Neutrophil (primary cell): ENCODE measurements around the gene UTP11.
"Not testable (repeated sequence)": the region's sequence is repeated elsewhere in the genome, so short reads cannot be mapped to it uniquely, and the experiment has no call there.

Source experiments
- H3K27ac ChIP-seq: fragments of 200-600 bp; sonication (generic); 2 replicates; pipeline ENCODE4 v1.5.1; 2016; ENCODE audit warnings: mild to moderate bottlenecking, moderate library complexity
- H3K27me3 ChIP-seq: fragments of 200-600 bp; sonication (generic); 2 replicates; pipeline ENCODE4 v1.6.0; 2016; ENCODE audit warnings: mild to moderate bottlenecking
- H3K36me3 ChIP-seq: fragments of 200-600 bp; sonication (generic); 2 replicates; pipeline ENCODE4 v1.5.1; 2017
- H3K4me1 ChIP-seq, 2 experiments: fragments of 200-600 bp in 1 of 2; sonication (generic) in 1 of 2; 1 replicate in 1 of 2; 2 replicates in 1 of 2; pipeline versions ENCODE4 v1.5.1 to v1.6.1; 2013 to 2016; ENCODE audit warnings: low read depth in 1 of 2, low read length in 1 of 2, mild to moderate bottlenecking in 1 of 2, moderate library complexity in 1 of 2; ENCODE audit not compliant: control insufficient read depth in 1 of 2, insufficient read depth in 1 of 2
- H3K4me3 ChIP-seq, 2 experiments: fragments of 200-600 bp in 1 of 2; sonication (generic) in 1 of 2; 1 replicate in 1 of 2; 2 replicates in 1 of 2; pipeline ENCODE4 v1.5.1; 2013 to 2016; ENCODE audit warnings: low read depth in 1 of 2, low read length in 1 of 2, mild to moderate bottlenecking in 1 of 2, moderate library complexity in 1 of 2
- H3K9me3 ChIP-seq: fragments of 200-600 bp; sonication (generic); 2 replicates; pipeline ENCODE4 v1.5.1; 2016
- TF ChIP-seq, protein P1 (sequence below): fragments of 200-600 bp; sonication (generic); IDR thresholded peaks from 2 replicates; pipeline ENCODE4 v1.5.1; 2016; ENCODE audit warnings: antibody characterized with exemption

UTP11 gene, protein sequence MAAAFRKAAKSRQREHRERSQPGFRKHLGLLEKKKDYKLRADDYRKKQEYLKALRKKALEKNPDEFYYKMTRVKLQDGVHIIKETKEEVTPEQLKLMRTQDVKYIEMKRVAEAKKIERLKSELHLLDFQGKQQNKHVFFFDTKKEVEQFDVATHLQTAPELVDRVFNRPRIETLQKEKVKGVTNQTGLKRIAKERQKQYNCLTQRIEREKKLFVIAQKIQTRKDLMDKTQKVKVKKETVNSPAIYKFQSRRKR

DNA sequence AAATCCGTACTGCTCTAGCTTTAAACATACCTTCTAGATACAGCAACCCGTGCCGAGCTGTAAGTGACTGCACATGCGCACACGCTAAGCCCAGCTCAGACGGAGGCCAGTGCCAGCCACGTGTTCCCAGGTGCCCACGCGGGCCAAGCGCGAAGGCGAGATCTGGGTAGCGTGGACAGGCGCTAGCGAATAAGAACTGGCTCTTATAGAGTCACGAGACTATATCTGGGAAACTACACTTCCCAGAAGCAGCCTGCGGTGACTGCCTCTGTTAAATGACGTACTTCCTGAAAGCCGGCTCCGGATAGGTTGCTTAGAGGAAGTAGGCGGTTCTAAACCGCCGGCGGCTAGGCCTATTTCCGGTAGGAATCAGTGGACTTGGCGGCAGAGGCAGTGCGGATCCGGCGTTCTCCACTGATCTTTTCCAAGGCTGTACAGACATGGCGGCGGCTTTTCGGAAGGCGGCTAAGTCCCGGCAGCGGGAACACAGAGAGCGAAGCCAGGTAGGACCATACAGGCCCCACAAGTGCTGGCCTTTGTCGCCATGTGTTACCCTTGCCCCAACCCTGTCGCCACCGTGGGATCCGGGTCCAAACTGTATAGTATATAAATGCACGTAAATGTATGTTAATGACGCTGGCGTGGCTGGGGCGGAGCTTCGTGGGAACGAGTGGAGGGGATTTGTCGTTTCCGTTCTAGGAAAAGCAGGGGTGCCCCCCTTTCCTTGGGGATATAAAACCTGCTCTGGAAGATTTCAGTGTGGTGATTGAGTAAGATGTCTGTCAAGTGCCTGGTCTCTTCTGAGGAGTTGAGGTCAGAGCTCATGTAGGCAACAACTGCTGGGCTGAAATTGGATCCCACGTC, at the start of gene UTP11:
Gene UTP11 (plus strand): TSS at position 372 of the 864 bp plus-strand sequence. CDS start 69 bp downstream, at position 441.
- no peaks in the 10 kb centered on the region for H3K9me3 ChIP-seq
- no peaks in the 10 kb centered on the region for H3K27me3 ChIP-seq
- H3K36me3 ChIP-seq, result peaks cover 6% of the 10 kb centered on the region
- H3K27ac ChIP-seq, result peak within 1 kb of the TSS; percentile 86
- peaks cover 19 to 21% of the 10 kb centered on the region in 2 experiments for H3K4me1 ChIP-seq
- H3K4me3 ChIP-seq, result peak within 1 kb of the TSS; percentile 74 to 77
- TF ChIP-seq, protein P1, sequence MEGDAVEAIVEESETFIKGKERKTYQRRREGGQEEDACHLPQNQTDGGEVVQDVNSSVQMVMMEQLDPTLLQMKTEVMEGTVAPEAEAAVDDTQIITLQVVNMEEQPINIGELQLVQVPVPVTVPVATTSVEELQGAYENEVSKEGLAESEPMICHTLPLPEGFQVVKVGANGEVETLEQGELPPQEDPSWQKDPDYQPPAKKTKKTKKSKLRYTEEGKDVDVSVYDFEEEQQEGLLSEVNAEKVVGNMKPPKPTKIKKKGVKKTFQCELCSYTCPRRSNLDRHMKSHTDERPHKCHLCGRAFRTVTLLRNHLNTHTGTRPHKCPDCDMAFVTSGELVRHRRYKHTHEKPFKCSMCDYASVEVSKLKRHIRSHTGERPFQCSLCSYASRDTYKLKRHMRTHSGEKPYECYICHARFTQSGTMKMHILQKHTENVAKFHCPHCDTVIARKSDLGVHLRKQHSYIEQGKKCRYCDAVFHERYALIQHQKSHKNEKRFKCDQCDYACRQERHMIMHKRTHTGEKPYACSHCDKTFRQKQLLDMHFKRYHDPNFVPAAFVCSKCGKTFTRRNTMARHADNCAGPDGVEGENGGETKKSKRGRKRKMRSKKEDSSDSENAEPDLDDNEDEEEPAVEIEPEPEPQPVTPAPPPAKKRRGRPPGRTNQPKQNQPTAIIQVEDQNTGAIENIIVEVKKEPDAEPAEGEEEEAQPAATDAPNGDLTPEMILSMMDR, result peak; percentile 30

GRCh38 chr1:37964106-37964505, 48.4 kb upstream of the UTP11 start:
- H3K9me3 ChIP-seq, H3K27ac ChIP-seq, H3K4me1 ChIP-seq, H3K4me3 ChIP-seq, H3K27me3 ChIP-seq: not testable (repeated sequence)
- peaks cover 61% of the 10 kb centered on the region for H3K36me3 ChIP-seq

DNA sequence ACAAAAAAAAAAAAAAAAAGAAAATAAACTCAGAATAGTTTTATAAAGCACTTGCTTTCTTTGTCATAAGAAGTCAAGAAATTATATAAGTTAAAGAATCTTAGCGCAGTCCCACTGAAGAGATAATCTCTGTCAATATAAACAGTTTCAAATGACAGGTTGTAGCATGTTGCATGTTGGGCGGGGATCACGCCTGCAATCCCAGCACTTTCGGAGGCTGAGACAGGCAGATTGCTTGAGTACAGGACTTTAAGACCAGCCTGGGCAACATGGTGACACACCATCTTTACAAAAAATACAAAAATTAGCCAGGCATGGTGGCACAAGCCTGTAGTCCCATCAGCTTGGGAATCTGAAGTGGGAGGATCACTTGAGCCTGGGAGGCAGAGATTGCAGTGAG, 47.2 kb upstream of the UTP11 start:
- TF ChIP-seq, protein P1, result no peak
- Histone ChIP-seq H3K27me3 (no peaks in the 10 kb centered on the region), H3K4me3 (no peak overlapping the region), H3K9me3 (no peaks in the 10 kb centered on the region), H3K27ac (no peak overlapping the region), H3K4me1 (no peaks in the 10 kb centered on the region), H3K36me3 (peaks cover 59% of the 10 kb centered on the region)

GRCh38 chr1:37973684-37974083, 38.9 kb upstream of the UTP11 start:
- H3K36me3 ChIP-seq, result peaks cover 56% of the 10 kb centered on the region
- H3K4me1 ChIP-seq, H3K4me3 ChIP-seq, H3K27ac ChIP-seq, H3K27me3 ChIP-seq, H3K9me3 ChIP-seq: not testable (repeated sequence)

- Histone ChIP-seq H3K27ac (no peak overlapping the region), H3K4me3 (no peak overlapping the region), H3K4me1 (no peaks in the 10 kb centered on the region), H3K27me3 (no peaks in the 10 kb centered on the region), H3K9me3 (no peaks in the 10 kb centered on the region), H3K36me3 (peaks cover 56% of the 10 kb centered on the region)
- TF ChIP-seq, protein P1, result no peak
These were observed 38.0 kb upstream of the UTP11 start for GRCh38 chr1:37974567-37974966.

GRCh38 chr1:37975083-37975482, 37.5 kb upstream of the UTP11 start:
- not testable (repeated sequence) for H3K4me1 ChIP-seq, H3K4me3 ChIP-seq, H3K9me3 ChIP-seq, H3K27me3 ChIP-seq, H3K27ac ChIP-seq
- TF ChIP-seq, protein P1, result peak; percentile 40
- H3K36me3 ChIP-seq, result peaks cover 57% of the 10 kb centered on the region
